DMS53 treated with DMSO at 0.1 percent for 48 hours (cell line): ENCODE measurements around the gene ILRUN.
"Not testable (repeated sequence)": the region's sequence is repeated elsewhere in the genome, so short reads cannot be mapped to it uniquely, and the experiment has no call there.

Source experiments
- DNase-seq: peaks from one replicate; lab custom pipeline; 2025; ENCODE audit not compliant: unreplicated experiment; lab: John Stamatoyannopoulos, UW

ILRUN gene

DNA sequence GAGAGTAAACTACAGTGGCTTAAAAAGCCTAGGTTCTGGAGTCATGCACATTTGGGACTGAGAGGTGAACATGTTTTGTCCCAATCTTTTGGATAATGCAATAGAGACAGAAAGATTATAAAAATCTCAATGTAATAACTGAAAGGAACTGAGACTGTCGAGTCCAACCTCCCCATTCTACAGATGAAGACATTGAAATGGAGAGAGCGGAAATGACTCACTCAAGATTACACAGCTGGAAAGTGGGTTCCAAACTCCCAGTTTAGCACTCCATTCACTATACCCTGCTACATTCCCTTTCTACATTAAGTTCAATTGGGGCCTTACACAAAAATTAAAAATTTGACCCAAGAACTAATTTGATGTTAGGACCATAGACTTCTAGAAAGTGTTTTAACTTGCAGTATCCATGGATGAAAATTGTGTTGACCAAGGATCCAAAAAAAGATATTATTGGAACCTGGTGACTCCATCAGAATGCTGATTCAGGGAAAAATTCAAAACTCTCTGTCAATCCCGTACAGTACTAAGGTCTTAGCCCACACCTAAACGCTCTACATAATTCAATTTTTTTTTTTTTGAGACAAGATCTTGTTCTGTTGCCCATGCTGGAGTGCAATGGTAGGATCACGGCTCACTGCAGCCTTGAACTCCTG is 1.5 kb upstream of the ILRUN start:
- no peak for DNase-seq

DNA sequence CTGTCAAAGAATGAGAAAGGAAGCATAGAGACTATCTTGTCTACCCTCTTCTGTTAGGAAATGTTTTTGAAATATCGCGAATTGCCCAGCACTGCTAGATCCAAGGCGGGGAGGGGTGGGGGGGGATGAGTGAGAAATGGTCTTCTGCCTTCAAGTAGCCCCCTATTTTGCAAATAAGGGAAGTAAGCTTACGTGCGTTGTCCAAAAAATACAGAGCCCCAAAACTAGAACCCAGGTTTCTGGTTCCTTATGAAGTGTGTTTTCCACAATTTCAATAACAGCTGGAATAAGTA is 923 bp upstream of the ILRUN start:
- no peak for DNase-seq

DNA sequence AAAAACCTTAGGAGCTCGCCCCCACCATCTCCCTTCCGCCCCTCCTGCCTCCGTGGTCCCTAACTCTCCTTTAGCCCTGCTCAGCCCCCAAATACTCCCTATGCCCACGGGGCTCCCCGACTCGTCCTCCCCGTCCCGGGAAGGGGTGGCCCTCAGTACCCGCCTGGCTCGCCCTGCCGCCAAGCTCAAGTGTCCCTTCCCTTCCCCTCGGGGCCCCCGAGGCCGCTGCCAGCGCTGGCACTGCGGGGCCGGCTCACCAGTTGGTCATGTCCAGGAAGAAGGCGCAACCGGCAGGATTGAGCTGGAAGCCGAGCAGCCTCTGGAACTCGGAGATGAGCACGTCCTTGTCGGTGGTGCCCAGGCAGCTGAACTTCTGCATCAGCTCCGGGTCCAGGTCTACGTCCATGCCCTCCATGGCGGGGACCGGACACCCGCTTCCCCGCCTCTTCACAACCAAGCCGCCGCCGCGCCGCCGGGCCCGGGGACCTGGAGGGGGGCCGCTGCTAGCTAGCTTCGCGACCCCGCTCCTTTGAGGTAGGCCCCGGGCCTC is 303 bp downstream of the ILRUN start:
- no peak for DNase-seq

- no peak for DNase-seq
These were observed 808 bp downstream of the ILRUN start for GRCh38 chr6:34695729-34696188.

GRCh38 chr6:34692280-34692679 is 4.3 kb downstream of the ILRUN start:
- DNase-seq, result no peak

DNA sequence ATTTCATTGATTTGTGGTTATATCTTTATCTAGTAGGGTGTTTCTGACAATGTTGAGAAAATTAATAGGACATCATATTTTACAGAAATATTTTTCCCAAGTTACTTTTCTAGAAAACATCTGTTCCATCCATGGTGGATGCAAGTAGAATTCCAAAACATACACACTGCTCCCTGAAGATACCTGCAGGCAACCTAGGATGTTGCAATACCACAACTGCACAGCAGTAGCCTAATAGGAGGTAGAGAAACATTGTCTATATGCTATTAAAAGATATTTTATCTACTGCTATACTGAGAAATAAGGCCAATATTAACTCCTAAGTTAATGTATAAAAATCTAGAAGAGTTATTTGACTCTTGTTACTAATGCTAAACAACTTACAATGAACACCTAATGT is 6.8 kb downstream of the ILRUN start:
- no peak for DNase-seq

- no peak for DNase-seq
These were observed 7.6 kb downstream of the ILRUN start for GRCh38 chr6:34688956-34689355.

GRCh38 chr6:34684919-34685318 is 11.6 kb downstream of the ILRUN start:
- no peak for DNase-seq

GRCh38 chr6:34684364-34684763 is 12.2 kb downstream of the ILRUN start:
- no peak for DNase-seq

DNA sequence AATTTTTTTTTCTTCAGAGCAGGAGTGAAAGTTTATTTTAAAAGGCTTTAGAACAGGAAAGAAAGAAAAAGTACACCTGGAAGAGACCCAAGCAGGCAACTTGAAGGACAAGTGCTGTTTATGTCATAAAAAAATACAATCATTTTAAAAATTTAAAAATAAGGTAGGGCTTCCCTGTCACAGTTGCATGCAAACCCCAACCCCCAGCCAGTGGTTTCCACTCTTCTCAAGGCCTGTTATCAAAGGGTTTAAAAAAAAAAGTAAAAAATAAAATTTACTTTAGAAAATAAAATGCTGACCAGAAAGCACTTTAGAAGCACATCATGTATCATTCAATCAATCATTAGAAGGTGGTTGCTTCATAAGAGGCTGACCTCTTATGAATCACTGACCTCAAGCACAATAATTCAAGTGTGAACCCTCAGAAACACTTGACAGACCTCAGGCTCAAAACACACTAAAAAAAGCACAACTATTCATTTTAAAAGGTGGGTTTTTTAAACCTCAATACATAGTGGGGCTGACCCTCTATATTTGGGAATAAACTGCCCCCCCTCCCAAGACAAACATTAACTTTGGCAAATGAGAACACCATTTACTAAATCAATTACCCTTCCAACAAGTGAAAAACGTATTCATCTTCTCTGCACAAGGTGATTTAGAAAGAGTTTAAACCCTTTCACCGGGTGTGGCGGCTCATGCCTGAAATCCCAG is 15.6 kb downstream of the ILRUN start:
- DNase-seq, result no peak

- DNase-seq, result not testable (repeated sequence)
These were observed 16.3 kb downstream of the ILRUN start for GRCh38 chr6:34680313-34680712.

GRCh38 chr6:34679552-34680253 is 16.9 kb downstream of the ILRUN start:
- DNase-seq, result no peak

GRCh38 chr6:34676140-34676539 is 20.4 kb downstream of the ILRUN start:
- DNase-seq, result no peak

GRCh38 chr6:34674930-34675329 is 21.6 kb downstream of the ILRUN start:
- DNase-seq, result not testable (repeated sequence)

- DNase-seq, result no peak
These were observed 22.3 kb downstream of the ILRUN start for GRCh38 chr6:34674268-34674639.

- DNase-seq, result no peak
These were observed 23.5 kb downstream of the ILRUN start for GRCh38 chr6:34673064-34673463.

- DNase-seq, result no peak
These were observed 23.9 kb downstream of the ILRUN start for GRCh38 chr6:34672657-34673043.

GRCh38 chr6:34671801-34672656 is 24.5 kb downstream of the ILRUN start:
- DNase-seq, result no peak

GRCh38 chr6:34671367-34671766 is 25.2 kb downstream of the ILRUN start:
- no peak for DNase-seq

- DNase-seq, result not testable (repeated sequence)
These were observed 27.8 kb downstream of the ILRUN start for GRCh38 chr6:34668799-34669198.
